Lower leg skin (tissue), 4 donors: ENCODE results near the gene MSL3B.
A peak's percentile ranks its signal among the peaks of the same experiment; 100 is the strongest.

Experiments used
- DNase-seq, 2 donors: peaks; one replicate each; pipeline ENCODE4 v3.0.0-alpha.2; 2019; ENCODE audit warnings: low spot score in 2 of 2
- H3K4me3 ChIP-seq: fragments of 200-600 bp; sonication (generic); 2 replicates; pipeline ENCODE4 v1.5.1; 2017; ENCODE audit warnings: mild to moderate bottlenecking, low read depth; ENCODE audit not compliant: poor library complexity, severe bottlenecking
- POLR2A ChIP-seq, 2 donors: fragments of 450-650 bp; IDR thresholded peaks; one replicate each; pipeline ENCODE4 v1.6.1; 2016 to 2017; ENCODE audit warnings: antibody characterized with exemption in 2 of 2, mild to moderate bottlenecking in 1 of 2, moderate library complexity in 1 of 2
- WGBS, 2 donors: methylation state at CpG; one replicate each; pipeline ENCODE4 v1.1.5; 2018; 5-methylcytosine and 5-hydroxymethylcytosine counted together
- intact Hi-C: fragments of 100-400 bp; cut with DNase I; formaldehyde crosslinking; loops from one replicate; pipeline ENCODE4 v1.15.0; 2023; ENCODE audit warnings: low total_unique reads
- TF ChIP-seq, protein P1 (sequence below), 3 donors: fragments of 450-650 bp; IDR thresholded peaks; one replicate each; pipeline ENCODE4 v1.5.1; 2016; ENCODE audit warnings: antibody characterized with exemption in 3 of 3, mild to moderate bottlenecking in 3 of 3, moderate library complexity in 2 of 3

MSL3B gene

GRCh38 chr2:233821196-233821595 is 47.0 kb downstream of the MSL3B start:
- no peak for DNase-seq
- TF ChIP-seq, protein P1, sequence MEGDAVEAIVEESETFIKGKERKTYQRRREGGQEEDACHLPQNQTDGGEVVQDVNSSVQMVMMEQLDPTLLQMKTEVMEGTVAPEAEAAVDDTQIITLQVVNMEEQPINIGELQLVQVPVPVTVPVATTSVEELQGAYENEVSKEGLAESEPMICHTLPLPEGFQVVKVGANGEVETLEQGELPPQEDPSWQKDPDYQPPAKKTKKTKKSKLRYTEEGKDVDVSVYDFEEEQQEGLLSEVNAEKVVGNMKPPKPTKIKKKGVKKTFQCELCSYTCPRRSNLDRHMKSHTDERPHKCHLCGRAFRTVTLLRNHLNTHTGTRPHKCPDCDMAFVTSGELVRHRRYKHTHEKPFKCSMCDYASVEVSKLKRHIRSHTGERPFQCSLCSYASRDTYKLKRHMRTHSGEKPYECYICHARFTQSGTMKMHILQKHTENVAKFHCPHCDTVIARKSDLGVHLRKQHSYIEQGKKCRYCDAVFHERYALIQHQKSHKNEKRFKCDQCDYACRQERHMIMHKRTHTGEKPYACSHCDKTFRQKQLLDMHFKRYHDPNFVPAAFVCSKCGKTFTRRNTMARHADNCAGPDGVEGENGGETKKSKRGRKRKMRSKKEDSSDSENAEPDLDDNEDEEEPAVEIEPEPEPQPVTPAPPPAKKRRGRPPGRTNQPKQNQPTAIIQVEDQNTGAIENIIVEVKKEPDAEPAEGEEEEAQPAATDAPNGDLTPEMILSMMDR (IDR thresholded peaks at IDR 0.05) = no peak
- no peak for TF ChIP-seq POLR2A (IDR thresholded peaks at IDR 0.05)
- H3K4me3 ChIP-seq = no peak overlapping the region
- intact Hi-C loops = no loop called here
- 88 to 95% methylated on average over 3 of the region's 3 CpGs for whole genome bisulfite sequencing, 2 donors

- peak in 1 of 2 donors; percentile 67 for DNase-seq
- intact Hi-C loops = no loop called here
- no peak overlapping the region for H3K4me3 ChIP-seq
- no peak for TF ChIP-seq POLR2A (IDR thresholded peaks at IDR 0.05)
- TF ChIP-seq, protein P1 (IDR thresholded peaks at IDR 0.05) = no peak
- WGBS, 2 donors = 80 to 89% methylated on average over 6 of the region's 6 CpGs
These were observed 47.4 kb downstream of the MSL3B start for GRCh38 chr2:233820774-233821105.

DNA sequence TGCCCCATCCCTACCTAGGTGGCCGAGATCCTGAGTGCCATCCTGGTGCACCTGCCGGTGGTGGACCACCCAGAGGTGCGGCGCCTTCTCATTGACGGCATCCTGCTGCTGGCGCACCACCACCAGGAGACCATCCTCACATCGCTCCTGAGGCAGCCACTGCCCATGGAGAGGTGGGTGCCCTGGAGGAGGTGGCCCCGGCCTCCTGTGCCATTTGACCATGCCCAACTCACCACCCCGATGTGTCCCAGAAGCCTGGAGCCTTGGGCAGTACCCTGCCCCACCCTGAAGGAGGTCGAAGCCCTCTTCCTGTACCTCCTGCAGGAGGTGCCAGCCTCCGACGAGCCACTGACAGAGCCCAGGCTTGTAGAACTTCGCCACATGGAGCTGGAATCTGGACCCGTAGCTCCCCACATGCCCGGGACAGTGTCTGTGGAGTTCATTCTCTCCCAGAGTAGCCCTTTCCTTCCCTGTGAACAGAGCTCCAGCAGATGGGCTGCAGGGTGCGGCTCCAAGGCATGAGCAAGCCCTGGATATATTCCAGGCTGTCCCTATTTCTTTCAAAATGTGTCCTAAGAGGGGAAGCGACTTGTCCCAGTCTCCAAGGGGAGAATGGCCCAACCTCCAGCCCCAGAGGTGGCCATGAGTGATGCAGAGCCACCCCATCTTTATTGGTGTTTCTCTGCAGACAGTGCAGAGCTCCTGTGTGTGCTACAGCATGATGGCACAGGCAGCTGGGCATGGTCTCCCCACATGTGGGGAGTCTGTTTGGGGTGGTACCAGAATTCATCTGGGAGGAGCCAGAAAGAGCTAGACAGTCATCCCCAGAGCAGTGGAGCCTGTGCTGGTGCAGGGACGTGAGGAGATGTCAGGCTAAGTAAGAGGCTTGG is 48.1 kb downstream of the MSL3B start:
- no peak overlapping the region for H3K4me3 ChIP-seq
- peak in 1 of 2 donors; percentile 61 for DNase-seq

GRCh38 chr2:233818639-233819621 is 49.3 kb downstream of the MSL3B start:
- WGBS, 2 donors = 82 to 84% methylated on average over 13 to 17 of the region's 17 CpGs
- intact Hi-C loops = no loop called here
- no peak for TF ChIP-seq POLR2A (IDR thresholded peaks at IDR 0.05)
- TF ChIP-seq, protein P1 (IDR thresholded peaks at IDR 0.05) = no peak
- H3K4me3 ChIP-seq = no peak overlapping the region
- peak in 1 of 2 donors; percentile 83 for DNase-seq

More for the DNA sequence above, 48.1 kb downstream of the MSL3B start:
- WGBS, 2 donors = 69 to 70% methylated on average over 5 to 14 of the region's 18 CpGs
- intact Hi-C loops = no loop called here
- TF ChIP-seq, protein P1 (IDR thresholded peaks at IDR 0.05) = no peak
- TF ChIP-seq POLR2A (IDR thresholded peaks at IDR 0.05) = no peak

- no peak overlapping the region for H3K4me3 ChIP-seq
- 94 to 95% methylated on average over 11 of the region's 11 CpGs for whole genome bisulfite sequencing, 2 donors
- TF ChIP-seq POLR2A (IDR thresholded peaks at IDR 0.05) = no peak
- TF ChIP-seq, protein P1 (IDR thresholded peaks at IDR 0.05) = no peak
- DNase-seq = peak in 1 of 2 donors; percentile 63
- intact Hi-C loops = no loop called here
These were observed 50.1 kb downstream of the MSL3B start for GRCh38 chr2:233817995-233818638.
